Choroid plexus epithelial cell (primary cell): ENCODE data around the gene KLHL29.

ENCODE experiments used
- DNase-seq: peaks from one replicate; pipeline ENCODE4 v3.0.0-alpha.2; 2010; ENCODE audit warnings: low read depth
- H3K4me3 ChIP-seq: 2 replicates; pipeline ENCODE4 v1.5.1; 2011; ENCODE audit warnings: low read depth, mild to moderate bottlenecking, control low read depth, low read length, moderate library complexity
- CTCF ChIP-seq: conservative IDR thresholded peaks from 2 replicates; pipeline ENCODE4 v1.5.1; 2011; ENCODE audit warnings: low read depth, mild to moderate bottlenecking, control low read depth, inconsistent platforms, low read length, moderate library complexity

The KLHL29 gene

GRCh38 chr2:23426263-23426905, 41.4 kb downstream of the KLHL29 start:
- H3K4me3 ChIP-seq, result no peak overlapping the region
- DNase-seq, result peak; percentile 69
- TF ChIP-seq CTCF, result no peak

- no peak for DNase-seq
- no peak overlapping the region for H3K4me3 ChIP-seq
- TF ChIP-seq CTCF, result no peak
These were observed 42.4 kb downstream of the KLHL29 start for GRCh38 chr2:23427350-23427749.

GRCh38 chr2:23427976-23428375, 43.0 kb downstream of the KLHL29 start:
- TF ChIP-seq CTCF, result no peak
- no peak for DNase-seq
- no peak overlapping the region for H3K4me3 ChIP-seq

- no peak for DNase-seq
- TF ChIP-seq CTCF, result no peak
- H3K4me3 ChIP-seq, result no peak overlapping the region
These were observed 44.1 kb downstream of the KLHL29 start for GRCh38 chr2:23429036-23429435.

- H3K4me3 ChIP-seq, result no peak overlapping the region
- DNase-seq, result peak; percentile 55
- TF ChIP-seq CTCF, result no peak
These were observed 45.3 kb downstream of the KLHL29 start for GRCh38 chr2:23430263-23430662.

GRCh38 chr2:23432531-23432930, 47.6 kb downstream of the KLHL29 start:
- no peak for TF ChIP-seq CTCF
- no peak overlapping the region for H3K4me3 ChIP-seq
- no peak for DNase-seq

GRCh38 chr2:23433282-23433681, 48.3 kb downstream of the KLHL29 start:
- no peak for DNase-seq
- no peak for TF ChIP-seq CTCF
- H3K4me3 ChIP-seq, result no peak overlapping the region
